Neural cell (in vitro differentiated cells): Measurements from ENCODE around the gene MED12.

Experiments
- EZH2 ChIP-seq: fragments of 200-600, 300-800 bp; shearing (Covaris generic), sonication (generic); IDR thresholded peaks from 2 replicates; pipeline ENCODE4 v1.6.1; 2014; ENCODE audit warnings: antibody characterized with exemption, low read length, borderline replicate concordance, mild to moderate bottlenecking; ENCODE audit not compliant: insufficient read depth, poor library complexity, severe bottlenecking
- TF ChIP-seq, protein P1 (sequence below): fragments of 450-650 bp; IDR thresholded peaks from 2 replicates; pipeline ENCODE4 v1.5.1; 2014; ENCODE audit warnings: antibody characterized with exemption, mild to moderate bottlenecking, moderate library complexity; ENCODE audit not compliant: poor library complexity, severe bottlenecking

DNA sequence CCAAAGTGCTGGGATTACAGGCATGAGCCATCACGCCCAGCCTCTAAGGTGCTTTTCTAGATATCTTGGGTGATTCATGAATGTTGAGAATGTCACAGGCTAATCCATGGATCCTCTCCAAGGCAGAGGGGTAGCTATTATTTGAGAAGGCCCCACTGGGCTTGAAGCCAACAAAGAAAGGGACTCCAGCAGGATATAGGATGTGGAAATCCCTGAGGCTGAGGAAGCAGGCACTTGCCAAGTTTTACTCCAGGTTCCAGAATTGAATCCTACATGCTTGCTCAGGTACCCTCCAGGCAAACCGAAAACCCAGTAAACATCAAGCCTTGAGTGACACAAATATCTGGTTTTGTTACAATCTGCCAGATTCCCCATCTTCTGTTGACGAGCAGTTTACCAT lies 42.1 kb downstream of the MED12 start:
- no peak for TF ChIP-seq EZH2
- TF ChIP-seq, protein P1, sequence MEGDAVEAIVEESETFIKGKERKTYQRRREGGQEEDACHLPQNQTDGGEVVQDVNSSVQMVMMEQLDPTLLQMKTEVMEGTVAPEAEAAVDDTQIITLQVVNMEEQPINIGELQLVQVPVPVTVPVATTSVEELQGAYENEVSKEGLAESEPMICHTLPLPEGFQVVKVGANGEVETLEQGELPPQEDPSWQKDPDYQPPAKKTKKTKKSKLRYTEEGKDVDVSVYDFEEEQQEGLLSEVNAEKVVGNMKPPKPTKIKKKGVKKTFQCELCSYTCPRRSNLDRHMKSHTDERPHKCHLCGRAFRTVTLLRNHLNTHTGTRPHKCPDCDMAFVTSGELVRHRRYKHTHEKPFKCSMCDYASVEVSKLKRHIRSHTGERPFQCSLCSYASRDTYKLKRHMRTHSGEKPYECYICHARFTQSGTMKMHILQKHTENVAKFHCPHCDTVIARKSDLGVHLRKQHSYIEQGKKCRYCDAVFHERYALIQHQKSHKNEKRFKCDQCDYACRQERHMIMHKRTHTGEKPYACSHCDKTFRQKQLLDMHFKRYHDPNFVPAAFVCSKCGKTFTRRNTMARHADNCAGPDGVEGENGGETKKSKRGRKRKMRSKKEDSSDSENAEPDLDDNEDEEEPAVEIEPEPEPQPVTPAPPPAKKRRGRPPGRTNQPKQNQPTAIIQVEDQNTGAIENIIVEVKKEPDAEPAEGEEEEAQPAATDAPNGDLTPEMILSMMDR: no peak
